ENCODE data around the gene TWF1.
A peak's percentile ranks its signal among the peaks of the same experiment; 100 is the strongest.

Gene TWF1

DNA sequence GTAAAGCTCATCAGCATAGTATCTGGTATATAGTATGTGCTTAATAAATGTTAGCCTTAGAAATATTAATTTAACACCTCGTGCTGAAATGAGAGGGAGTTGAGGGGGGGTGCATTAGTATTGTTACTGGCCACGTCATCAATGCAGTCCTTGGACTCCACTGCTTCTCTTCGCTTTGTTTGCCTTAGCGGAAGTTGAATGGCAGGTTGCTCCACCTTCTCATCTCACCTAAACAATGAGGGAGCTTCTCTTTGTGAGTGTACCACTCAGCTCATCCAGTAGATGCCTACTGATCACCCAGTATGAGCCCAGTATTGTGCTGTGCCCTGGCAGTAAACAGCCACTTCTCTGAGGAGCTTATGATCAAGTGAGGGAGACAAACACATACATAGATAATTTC, 34.2 kb upstream of the TWF1 start:
- POLR2A ChIA-PET = no interaction called here

DNA sequence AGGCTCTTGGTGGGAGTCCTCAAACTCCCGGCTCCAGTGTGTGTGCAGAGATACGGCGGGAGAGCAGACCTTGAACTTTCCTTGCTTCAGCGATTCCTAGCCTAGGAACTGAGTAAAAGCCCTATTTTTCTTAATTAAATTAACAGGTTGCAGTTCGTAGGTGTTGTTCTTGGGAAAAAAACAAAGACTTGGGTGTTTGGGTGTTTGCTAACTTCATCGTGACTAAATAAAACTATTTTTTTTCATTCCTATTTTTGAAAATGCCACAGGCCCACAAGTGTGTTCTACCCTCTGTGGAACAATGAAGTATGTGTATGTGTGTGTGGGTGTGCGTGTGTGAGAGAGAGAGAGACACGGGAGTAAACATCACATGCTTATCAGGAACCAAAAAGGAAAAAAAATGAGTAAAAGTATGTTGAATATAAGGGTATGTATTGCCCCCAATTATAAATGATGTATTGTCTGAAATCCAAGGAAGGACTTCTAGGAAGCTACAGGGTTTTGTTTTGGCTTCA, 30.4 kb upstream of the TWF1 start:
- POLR2A ChIA-PET = interaction anchor here (0.5 to 3.5 kb wide), 4 partner anchors 11 to 1366 kb away, joined by 3 to 19 read pairs (median 4); partner anchors contain the start of gene TWF1
- H3K36me3 ChIP-seq (ENCODE audit: control insufficient read depth in 2 of 2, insufficient read depth in 1 of 2, low read length in 2 of 2) = no peaks in the 10 kb centered on the region
- H3K4me1 ChIP-seq (ENCODE audit: control insufficient read depth, insufficient read depth, low read length) = peaks cover 5% of the 10 kb centered on the region; the same call in 1 of the 2 replicates
- CTCF ChIA-PET = interaction anchor here (0.7 to 1.3 kb wide), 2 partner anchors 10 to 46 kb away, joined by 3 read pairs; no protein-coding TSS in a partner anchor
- no peaks in the 10 kb centered on the region for H3K9me3 ChIP-seq (ENCODE audit: control insufficient read depth, insufficient read depth, low read depth, low read length)
- peak overlapping the region; percentile 68 for H3K4me3 ChIP-seq (ENCODE audit: low read depth, low read length)
- H3K27ac ChIP-seq (ENCODE audit: extremely low read depth, low read depth, low read length) = peak overlapping the region; percentile 78
- TF ChIP-seq, protein P1, sequence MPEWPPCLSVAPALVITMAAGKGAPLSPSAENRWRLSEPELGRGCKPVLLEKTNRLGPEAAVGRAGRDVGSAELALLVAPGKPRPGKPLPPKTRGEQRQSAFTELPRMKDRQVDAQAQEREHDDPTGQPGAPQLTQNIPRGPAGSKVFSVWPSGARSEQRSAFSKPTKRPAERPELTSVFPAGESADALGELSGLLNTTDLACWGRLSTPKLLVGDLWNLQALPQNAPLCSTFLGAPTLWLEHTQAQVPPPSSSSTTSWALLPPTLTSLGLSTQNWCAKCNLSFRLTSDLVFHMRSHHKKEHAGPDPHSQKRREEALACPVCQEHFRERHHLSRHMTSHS (tag by site-specific recombination; IDR thresholded peaks at IDR 0.05) = no peak
- TF ChIP-seq ZNF341 (tag by site-specific recombination; IDR thresholded peaks at IDR 0.05; ENCODE audit: low read depth) (no peak; the same call in 1 of the 2 replicates), ZEB2 (tag by site-specific recombination; IDR thresholded peaks at IDR 0.05) (0 out of 2 replicates have a peak, but pooled peaks have one; percentile 46), YY2 (tag by site-specific recombination; IDR thresholded peaks at IDR 0.05) (no peak), ZNF600 (tag by site-specific recombination; IDR thresholded peaks at IDR 0.05) (0 out of 2 replicates have a peak, but pooled peaks have one; percentile 23), ZFHX2 (tag by site-specific recombination; conservative IDR thresholded peaks at IDR 0.05) (peak; percentile 73), ZNF274 (IDR thresholded peaks at IDR 0.05; ENCODE audit: low read length) (no peak), ZNF274 (tag by site-specific recombination; IDR thresholded peaks at IDR 0.05; ENCODE audit: borderline replicate concordance) (no peak), ZNF596 (tag by site-specific recombination; IDR thresholded peaks at IDR 0.05) (no peak), ZNF549 (tag by site-specific recombination; IDR thresholded peaks at IDR 0.05) (no peak), ZNF514 (tag by site-specific recombination; IDR thresholded peaks at IDR 0.05) (no peak), PRDM1 (tag by site-specific recombination; IDR thresholded peaks at IDR 0.05) (peak; percentile 44; the same call in 1 of the 2 replicates), ZNF133 (tag by site-specific recombination; IDR thresholded peaks at IDR 0.05) (no peak), ZNF155 (tag by site-specific recombination; IDR thresholded peaks at IDR 0.05) (no peak), YY1 (tag by site-specific recombination; IDR thresholded peaks at IDR 0.05) (no peak), SP7 (tag by site-specific recombination; IDR thresholded peaks at IDR 0.05) (no peak), ZBTB21 (tag by site-specific recombination; IDR thresholded peaks at IDR 0.05) (no peak), ZNF335 (tag by site-specific recombination; conservative IDR thresholded peaks at IDR 0.05) (peak; percentile 70), ZNF548 (tag by site-specific recombination; IDR thresholded peaks at IDR 0.05) (no peak)
- TF ChIP-seq, protein P2, sequence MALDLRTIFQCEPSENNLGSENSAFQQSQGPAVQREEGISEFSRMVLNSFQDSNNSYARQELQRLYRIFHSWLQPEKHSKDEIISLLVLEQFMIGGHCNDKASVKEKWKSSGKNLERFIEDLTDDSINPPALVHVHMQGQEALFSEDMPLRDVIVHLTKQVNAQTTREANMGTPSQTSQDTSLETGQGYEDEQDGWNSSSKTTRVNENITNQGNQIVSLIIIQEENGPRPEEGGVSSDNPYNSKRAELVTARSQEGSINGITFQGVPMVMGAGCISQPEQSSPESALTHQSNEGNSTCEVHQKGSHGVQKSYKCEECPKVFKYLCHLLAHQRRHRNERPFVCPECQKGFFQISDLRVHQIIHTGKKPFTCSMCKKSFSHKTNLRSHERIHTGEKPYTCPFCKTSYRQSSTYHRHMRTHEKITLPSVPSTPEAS (tag by site-specific recombination; IDR thresholded peaks at IDR 0.05) = peak; percentile 74
- TF ChIP-seq, protein P3, sequence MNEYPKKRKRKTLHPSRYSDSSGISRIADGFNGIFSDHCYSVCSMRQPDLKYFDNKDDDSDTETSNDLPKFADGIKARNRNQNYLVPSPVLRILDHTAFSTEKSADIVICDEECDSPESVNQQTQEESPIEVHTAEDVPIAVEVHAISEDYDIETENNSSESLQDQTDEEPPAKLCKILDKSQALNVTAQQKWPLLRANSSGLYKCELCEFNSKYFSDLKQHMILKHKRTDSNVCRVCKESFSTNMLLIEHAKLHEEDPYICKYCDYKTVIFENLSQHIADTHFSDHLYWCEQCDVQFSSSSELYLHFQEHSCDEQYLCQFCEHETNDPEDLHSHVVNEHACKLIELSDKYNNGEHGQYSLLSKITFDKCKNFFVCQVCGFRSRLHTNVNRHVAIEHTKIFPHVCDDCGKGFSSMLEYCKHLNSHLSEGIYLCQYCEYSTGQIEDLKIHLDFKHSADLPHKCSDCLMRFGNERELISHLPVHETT (tag by site-specific recombination; IDR thresholded peaks at IDR 0.05) = no peak
- TF ChIP-seq, protein P4, sequence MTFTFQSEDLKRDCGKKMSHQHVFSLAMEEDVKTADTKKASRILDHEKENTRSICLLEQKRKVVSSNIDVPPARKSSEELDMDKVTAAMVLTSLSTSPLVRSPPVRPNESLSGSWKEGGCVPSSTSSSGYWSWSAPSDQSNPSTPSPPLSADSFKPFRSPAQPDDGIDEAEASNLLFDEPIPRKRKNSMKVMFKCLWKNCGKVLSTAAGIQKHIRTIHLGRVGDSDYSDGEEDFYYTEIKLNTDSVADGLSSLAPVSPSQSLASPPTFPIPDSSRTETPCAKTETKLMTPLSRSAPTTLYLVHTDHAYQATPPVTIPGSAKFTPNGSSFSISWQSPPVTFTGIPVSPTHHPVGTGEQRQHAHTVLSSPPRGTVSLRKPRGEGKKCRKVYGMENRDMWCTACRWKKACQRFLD (tag by site-specific recombination; IDR thresholded peaks at IDR 0.05) = no peak

More for the DNA sequence above, 34.2 kb upstream of the TWF1 start:
- H3K9me3 ChIP-seq (ENCODE audit: control insufficient read depth, insufficient read depth, low read depth, low read length) = no peaks in the 10 kb centered on the region
- TF ChIP-seq, protein P5, sequence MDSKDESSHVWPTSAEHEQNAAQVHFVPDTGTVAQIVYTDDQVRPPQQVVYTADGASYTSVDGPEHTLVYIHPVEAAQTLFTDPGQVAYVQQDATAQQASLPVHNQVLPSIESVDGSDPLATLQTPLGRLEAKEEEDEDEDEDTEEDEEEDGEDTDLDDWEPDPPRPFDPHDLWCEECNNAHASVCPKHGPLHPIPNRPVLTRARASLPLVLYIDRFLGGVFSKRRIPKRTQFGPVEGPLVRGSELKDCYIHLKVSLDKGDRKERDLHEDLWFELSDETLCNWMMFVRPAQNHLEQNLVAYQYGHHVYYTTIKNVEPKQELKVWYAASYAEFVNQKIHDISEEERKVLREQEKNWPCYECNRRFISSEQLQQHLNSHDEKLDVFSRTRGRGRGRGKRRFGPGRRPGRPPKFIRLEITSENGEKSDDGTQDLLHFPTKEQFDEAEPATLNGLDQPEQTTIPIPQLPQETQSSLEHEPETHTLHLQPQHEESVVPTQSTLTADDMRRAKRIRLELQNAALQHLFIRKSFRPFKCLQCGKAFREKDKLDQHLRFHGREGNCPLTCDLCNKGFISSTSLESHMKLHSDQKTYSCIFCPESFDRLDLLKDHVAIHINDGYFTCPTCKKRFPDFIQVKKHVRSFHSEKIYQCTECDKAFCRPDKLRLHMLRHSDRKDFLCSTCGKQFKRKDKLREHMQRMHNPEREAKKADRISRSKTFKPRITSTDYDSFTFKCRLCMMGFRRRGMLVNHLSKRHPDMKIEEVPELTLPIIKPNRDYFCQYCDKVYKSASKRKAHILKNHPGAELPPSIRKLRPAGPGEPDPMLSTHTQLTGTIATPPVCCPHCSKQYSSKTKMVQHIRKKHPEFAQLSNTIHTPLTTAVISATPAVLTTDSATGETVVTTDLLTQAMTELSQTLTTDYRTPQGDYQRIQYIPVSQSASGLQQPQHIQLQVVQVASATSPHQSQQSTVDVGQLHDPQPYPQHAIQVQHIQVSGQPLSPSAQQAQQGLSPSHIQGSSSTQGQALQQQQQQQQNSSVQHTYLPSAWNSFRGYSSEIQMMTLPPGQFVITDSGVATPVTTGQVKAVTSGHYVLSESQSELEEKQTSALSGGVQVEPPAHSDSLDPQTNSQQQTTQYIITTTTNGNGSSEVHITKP (tag by site-specific recombination; IDR thresholded peaks at IDR 0.05) = no peak
- TF ChIP-seq ZNF155 (tag by site-specific recombination; IDR thresholded peaks at IDR 0.05) (no peak), ZNF24 (tag by site-specific recombination; IDR thresholded peaks at IDR 0.05) (no peak), ZNF664 (tag by site-specific recombination; IDR thresholded peaks at IDR 0.05) (no peak), ZNF521 (tag by site-specific recombination; IDR thresholded peaks at IDR 0.05) (no peak)
- no peaks in the 10 kb centered on the region; a peak in 1 of 3 replicates for H3K36me3 ChIP-seq (ENCODE audit: control insufficient read depth in 2 of 2, insufficient read depth in 1 of 2, low read length in 2 of 2)
- no peak overlapping the region for H3K27ac ChIP-seq (ENCODE audit: extremely low read depth, low read depth, low read length)
- H3K4me1 ChIP-seq (ENCODE audit: control insufficient read depth, insufficient read depth, low read length) = peaks cover 10% of the 10 kb centered on the region
- no peak overlapping the region for H3K4me3 ChIP-seq (ENCODE audit: low read depth, low read length)
- CTCF ChIA-PET = interaction anchor here (2.3 kb wide), 1 partner anchor 42 kb away, joined by 9 read pairs; no protein-coding TSS in a partner anchor
